Lung (tissue), 12 donors: ENCODE results near the gene PTCD3. TPM values are rescaled to one million over a fixed set of nuclear protein-coding genes. Genes with fewer than 3 reads are reported as not detected.

ENCODE experiments used
- ATAC-seq: fragments of 200-7000 bp; cut with Tn5 transposase; one replicate; pipeline ENCODE4 v1.9.1; 2020; ENCODE audit warnings: moderate number of reproducible peaks; ENCODE audit not compliant: insufficient read depth, low FRiP score
- DNase-seq, 3 donors: peaks; one replicate each; pipeline ENCODE4 v3.0.0-alpha.2; 2013 to 2017
- H3K27ac ChIP-seq, 2 donors: one replicate each; pipeline ENCODE4 v1.5.1; 2013; ENCODE audit warnings: mild to moderate bottlenecking in 2 of 2, moderate library complexity in 2 of 2, control low read depth in 1 of 2, inconsistent platforms in 1 of 2, low read depth in 1 of 2, low read length in 1 of 2
- H3K27me3 ChIP-seq, 3 donors: one replicate each; pipeline ENCODE4 v1.5.1; 2013; ENCODE audit warnings: low read length in 2 of 3; ENCODE audit not compliant: control insufficient read depth in 3 of 3, insufficient read depth in 3 of 3
- H3K36me3 ChIP-seq, 4 donors: one replicate each; pipeline ENCODE4 v1.5.1; 2013; ENCODE audit warnings: low read length in 4 of 4, mild to moderate bottlenecking in 1 of 4, moderate library complexity in 1 of 4; ENCODE audit not compliant: control insufficient read depth in 4 of 4, insufficient read depth in 4 of 4
- H3K4me1 ChIP-seq, 5 donors: one replicate each; pipeline ENCODE4 v1.5.1; 2013; ENCODE audit warnings: low read length in 5 of 5, mild to moderate bottlenecking in 2 of 5, moderate library complexity in 1 of 5; ENCODE audit not compliant: control insufficient read depth in 5 of 5, insufficient read depth in 5 of 5
- H3K4me3 ChIP-seq: one replicate; pipeline ENCODE4 v1.5.1; 2013; ENCODE audit warnings: mild to moderate bottlenecking, control low read depth, moderate library complexity
- H3K9ac ChIP-seq, 2 donors: one replicate each; pipeline ENCODE4 v1.5.1; 2013; ENCODE audit warnings: low read length in 2 of 2, control low read depth in 1 of 2; ENCODE audit not compliant: insufficient read depth in 1 of 2
- H3K9me3 ChIP-seq, 4 donors: one replicate each; pipeline ENCODE4 v1.5.1; 2013; ENCODE audit warnings: low read length in 3 of 4, mild to moderate bottlenecking in 1 of 4, moderate library complexity in 1 of 4; ENCODE audit not compliant: control insufficient read depth in 4 of 4, insufficient read depth in 3 of 4
- CTCF ChIP-seq: IDR thresholded peaks from 2 replicates; pipeline ENCODE4 v1.5.1; 2012; ENCODE audit warnings: mild to moderate bottlenecking; ENCODE audit errors: control extremely low read depth, extremely low read depth
- WGBS, 2 donors: extraction: QIAGEN DNeasy Blood & Tissue Kit; methylation state at CpG; one replicate each; pipeline ENCODE4 v1.1.7; 2013; 5-methylcytosine and 5-hydroxymethylcytosine counted together
- polyA plus RNA-seq, 2 donors: library from polyadenylated mRNA; stranded (reverse); fragments of 200-250 nt; gene quantifications; one replicate each; pipeline ENCODE4 v1.2.1, GENCODE V29; 2013
- total RNA-seq, 2 donors: library from RNA; depleted of rRNA in 1 of 2; stranded (reverse); fragments of >200 nt in 1 of 2; gene quantifications; one replicate each; pipeline ENCODE4 v1.2.1, GENCODE V29; 2014 to 2021
- donor health status: control.
- donor health status: control.
- donor health status: Bipolar disorder and iron deficiency.
- donor health status: healthy.
- donor health status: DM: yes; HTN: yes; CAD: no.

PTCD3 gene
- total and polyA plus RNA-seq, 4 donors, result 22.7 to 172 (median 44.3) TPM

- H3K9ac ChIP-seq, result no peak overlapping the region
- TF ChIP-seq CTCF, result no peak
- DNase-seq (no peak), ATAC-seq (no peak)
- no peaks in the 10 kb centered on the region for H3K4me1 ChIP-seq
- H3K36me3 ChIP-seq, result peaks cover 48 to 77% (median 55%) of the 10 kb centered on the region in 4 donors
- peaks cover 0 to 2% (median 0%) of the 10 kb centered on the region in 4 donors for H3K9me3 ChIP-seq
- WGBS, 2 donors, result 92 to 95% methylated on average over 4 of the region's 4 CpGs
- no peaks in the 10 kb centered on the region for H3K27me3 ChIP-seq
- H3K27ac ChIP-seq, result no peak overlapping the region
- no peak overlapping the region for H3K4me3 ChIP-seq
Observed at GRCh38 chr2:86139981-86140380, 33.9 kb downstream of the PTCD3 start.

DNA sequence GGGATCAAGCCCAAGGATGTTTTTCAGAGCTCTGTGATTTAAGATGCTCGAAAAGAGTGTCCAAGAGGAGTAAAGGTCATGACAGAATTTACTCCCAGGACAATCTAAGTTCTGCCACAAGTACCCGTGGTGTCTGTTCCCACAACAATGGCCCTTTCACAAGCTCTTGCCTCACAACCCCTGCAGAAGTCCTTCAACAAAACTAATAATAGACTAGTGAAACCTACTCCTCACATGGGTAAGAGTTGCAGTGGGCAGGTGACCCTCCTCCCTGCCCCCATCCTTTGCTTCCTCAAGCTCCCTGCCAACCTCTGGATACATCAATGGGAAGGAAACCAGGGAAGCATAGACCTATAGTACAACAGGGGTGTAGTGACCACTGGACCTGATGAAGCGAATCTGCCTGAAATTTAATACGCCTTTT lies 34.9 kb downstream of the PTCD3 start:
- WGBS, 2 donors, result 75 to 76% methylated on average over 4 of the region's 4 CpGs
- Histone ChIP-seq H3K36me3 (peaks cover 44 to 77% (median 52%) of the 10 kb centered on the region in 4 donors), H3K27me3 (no peaks in the 10 kb centered on the region), H3K9me3 (no peaks in the 10 kb centered on the region), H3K4me1 (no peaks in the 10 kb centered on the region), H3K27ac (no peak overlapping the region), H3K9ac (no peak overlapping the region), H3K4me3 (no peak overlapping the region)
- no peak for TF ChIP-seq CTCF
- DNase-seq (peak in 1 of 3 donors; percentile 5), ATAC-seq (no peak)

- ATAC-seq, result no peak
- Histone ChIP-seq H3K9me3 (no peaks in the 10 kb centered on the region), H3K27me3 (no peaks in the 10 kb centered on the region), H3K4me1 (no peaks in the 10 kb centered on the region), H3K4me3 (no peak overlapping the region), H3K9ac (no peak overlapping the region), H3K27ac (no peak overlapping the region), H3K36me3 (peaks cover 43 to 74% (median 45%) of the 10 kb centered on the region in 4 donors)
- no peak for TF ChIP-seq CTCF
- DNase-seq, result no peak
- WGBS, 2 donors, result 49 to 54% methylated on average over 3 of the region's 3 CpGs
Observed at GRCh38 chr2:86142436-86143257, 36.6 kb downstream of the PTCD3 start.

DNA sequence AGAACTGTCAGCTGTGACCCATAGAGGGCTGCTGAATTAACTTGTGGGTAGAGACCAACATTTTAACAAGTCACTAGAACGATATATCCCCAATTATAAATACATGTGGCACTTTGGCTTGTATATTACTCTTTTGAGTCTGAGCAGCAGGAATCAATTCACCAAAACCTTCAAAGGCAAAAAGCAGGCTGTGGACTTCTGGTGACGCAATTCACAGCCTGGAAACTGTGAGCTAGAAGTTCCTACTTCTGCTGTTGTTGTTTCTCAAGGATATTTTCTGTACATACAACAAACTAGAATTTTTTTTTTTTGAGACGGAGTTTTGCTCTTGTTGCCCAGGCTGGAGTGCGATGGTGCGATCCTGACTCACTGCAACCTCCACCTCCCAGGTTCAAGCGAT lies 37.3 kb downstream of the PTCD3 start:
- peak in 1 of 3 donors; percentile 12 for DNase-seq
- Histone ChIP-seq H3K27me3 (no peaks in the 10 kb centered on the region), H3K9ac (no peak overlapping the region), H3K4me1 (no peaks in the 10 kb centered on the region), H3K27ac (no peak overlapping the region), H3K4me3 (no peak overlapping the region), H3K9me3 (no peaks in the 10 kb centered on the region), H3K36me3 (peaks cover 43 to 75% (median 44%) of the 10 kb centered on the region in 4 donors)
- no peak for TF ChIP-seq CTCF
- ATAC-seq, result no peak
- WGBS, 2 donors, result 74 to 83% methylated on average over 6 of the region's 6 CpGs
